HL-60 (cell line): ENCODE results near the gene OR13C5.

ENCODE experiments used
- GABPA ChIP-seq: IDR thresholded peaks from 2 replicates; pipeline ENCODE4 v1.6.1; 2012; ENCODE audit warnings: low read depth
- POLR2AphosphoS5 ChIP-seq: IDR thresholded peaks from 2 replicates; pipeline ENCODE4 v1.6.1; 2012; ENCODE audit warnings: low read depth
- REST ChIP-seq: IDR thresholded peaks from 2 replicates; pipeline ENCODE4 v1.6.1; 2012; ENCODE audit warnings: low read depth; ENCODE audit not compliant: insufficient replicate concordance
- SPI1 ChIP-seq: IDR thresholded peaks from 2 replicates; pipeline ENCODE4 v1.6.1; 2012; ENCODE audit warnings: low read depth, mild to moderate bottlenecking, borderline replicate concordance
- TF ChIP-seq, protein P1 (sequence below): IDR thresholded peaks from one replicate; pipeline ENCODE4 v1.5.1; 2011; ENCODE audit warnings: low read length, control low read depth, inconsistent platforms; ENCODE audit not compliant: insufficient read depth

GRCh38 chr9:104553261-104553660 lies 46.0 kb downstream of the OR13C5 start:
- TF ChIP-seq REST (no peak), POLR2AphosphoS5 (no peak), GABPA (no peak), SPI1 (no peak)
- TF ChIP-seq, protein P1, sequence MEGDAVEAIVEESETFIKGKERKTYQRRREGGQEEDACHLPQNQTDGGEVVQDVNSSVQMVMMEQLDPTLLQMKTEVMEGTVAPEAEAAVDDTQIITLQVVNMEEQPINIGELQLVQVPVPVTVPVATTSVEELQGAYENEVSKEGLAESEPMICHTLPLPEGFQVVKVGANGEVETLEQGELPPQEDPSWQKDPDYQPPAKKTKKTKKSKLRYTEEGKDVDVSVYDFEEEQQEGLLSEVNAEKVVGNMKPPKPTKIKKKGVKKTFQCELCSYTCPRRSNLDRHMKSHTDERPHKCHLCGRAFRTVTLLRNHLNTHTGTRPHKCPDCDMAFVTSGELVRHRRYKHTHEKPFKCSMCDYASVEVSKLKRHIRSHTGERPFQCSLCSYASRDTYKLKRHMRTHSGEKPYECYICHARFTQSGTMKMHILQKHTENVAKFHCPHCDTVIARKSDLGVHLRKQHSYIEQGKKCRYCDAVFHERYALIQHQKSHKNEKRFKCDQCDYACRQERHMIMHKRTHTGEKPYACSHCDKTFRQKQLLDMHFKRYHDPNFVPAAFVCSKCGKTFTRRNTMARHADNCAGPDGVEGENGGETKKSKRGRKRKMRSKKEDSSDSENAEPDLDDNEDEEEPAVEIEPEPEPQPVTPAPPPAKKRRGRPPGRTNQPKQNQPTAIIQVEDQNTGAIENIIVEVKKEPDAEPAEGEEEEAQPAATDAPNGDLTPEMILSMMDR: no peak
